ENCODE results near the gene ARSI. TPM values are rescaled to one million over a fixed set of nuclear protein-coding genes. Genes with fewer than 3 reads are reported as not detected.

The ARSI gene
- total and polyA plus RNA-seq, 2 donors (not counting 3 experiments of a cell fraction or from before 2014, with no cell fraction given): 0.17 to 0.20 TPM

- no peak overlapping the region for H3K4me2 ChIP-seq (ENCODE audit: insufficient read depth, low read length)
- H3K4me3 ChIP-seq (replicated peaks in 1 of 3; ENCODE audit: insufficient read depth in 1 of 3, low read depth in 1 of 3, low read length in 3 of 3): no peak overlapping the region
- BruUV-seq (replicated peaks): no TSS peak
- POLR2A ChIA-PET: no interaction called here
- H4K20me1 ChIP-seq (replicated peaks; ENCODE audit: control insufficient read depth, extremely low read depth, insufficient read depth, low read length): no peaks in the 10 kb centered on the region
- H3K4me1 ChIP-seq (ENCODE audit: control insufficient read depth, extremely low read depth, insufficient read depth, low read length): no peaks in the 10 kb centered on the region
- intact Hi-C loops (cut with micrococcal nuclease): no loop called here
- no peaks in the 10 kb centered on the region for H3K9me3 ChIP-seq (replicated peaks; ENCODE audit: control insufficient read depth, insufficient read depth, low read length)
- H3K79me2 ChIP-seq (ENCODE audit: control insufficient read depth, insufficient read depth, low read length): no peaks in the 10 kb centered on the region
- DNase-seq (ENCODE audit: low read depth, low spot score) (no peak), FAIRE-seq (no peak)
- CTCF ChIA-PET: interaction anchor here (1.4 to 1.5 kb wide), 2 partner anchors 11 to 22 kb away, joined by 3 to 4 read pairs; no protein-coding TSS in a partner anchor
- no peak overlapping the region for H3K27ac ChIP-seq (ENCODE audit: insufficient read depth, low read depth, low read length)
- TF ChIP-seq POLR2A (IDR thresholded peaks at IDR 0.05; ENCODE audit: low read depth, low read length) (no peak), POLR2AphosphoS5 (IDR thresholded peaks at IDR 0.05; ENCODE audit: insufficient read depth, low read depth, low read length) (no peak), GATA2 (IDR thresholded peaks at IDR 0.05; ENCODE audit: insufficient read depth, insufficient read length, low read depth, low read length) (no peak)
- peaks cover 2 to 6% of the 10 kb centered on the region in 2 experiments for H3K27me3 ChIP-seq (ENCODE audit: control insufficient read depth in 2 of 2, insufficient read depth in 2 of 2, low read length in 2 of 2)
- no peak overlapping the region for H3K9ac ChIP-seq (replicated peaks; ENCODE audit: extremely low read depth, insufficient read depth, low read length)
- H3K9me1 ChIP-seq (replicated peaks; ENCODE audit: control insufficient read depth, extremely low read depth, insufficient read depth, low read length): no peaks in the 10 kb centered on the region
- no peaks in the 10 kb centered on the region for H3K36me3 ChIP-seq (ENCODE audit: control insufficient read depth in 2 of 2, extremely low read depth in 1 of 2, insufficient read depth in 2 of 2, low read length in 2 of 2)
- no peak overlapping the region for H2AFZ ChIP-seq (ENCODE audit: low read depth, low read length)
- dilution Hi-C loops (cut with MboI; ENCODE audit: extremely low pct_ligation_motif_present, low sequenced_read_pairs): no loop called here
These were observed 25.8 kb upstream of the ARSI start for GRCh38 chr5:150328515-150328914.

- H3K4me3 ChIP-seq (replicated peaks in 1 of 3; ENCODE audit: insufficient read depth in 1 of 3, low read depth in 1 of 3, low read length in 3 of 3): no peak overlapping the region
- no peak for TF ChIP-seq JUN (IDR thresholded peaks at IDR 0.05; ENCODE audit: borderline replicate concordance, insufficient read depth, insufficient read length, low read depth)
- TF ChIP-seq MYC (IDR thresholded peaks at IDR 0.05; ENCODE audit: low read depth, low read length): no peak
- no peak for TF ChIP-seq POLR2A (IDR thresholded peaks at IDR 0.05; ENCODE audit: low read depth, low read length)
- TF ChIP-seq CTCF (IDR thresholded peaks at IDR 0.05; ENCODE audit: extremely low read depth in 1 of 2, insufficient read depth in 1 of 2, low read depth in 1 of 2, low read length in 2 of 2): no peak
- TF ChIP-seq MAX (IDR thresholded peaks at IDR 0.05; ENCODE audit: insufficient read depth, insufficient read length): no peak
- no peak for TF ChIP-seq POLR2AphosphoS5 (IDR thresholded peaks at IDR 0.05; ENCODE audit: insufficient read depth, low read depth, low read length)
- no peak for TF ChIP-seq GATA2 (IDR thresholded peaks at IDR 0.05; ENCODE audit: insufficient read depth, insufficient read length, low read depth, low read length)
- no peak for TF ChIP-seq FOS (IDR thresholded peaks at IDR 0.05; ENCODE audit: borderline replicate concordance, insufficient read depth, low read length)
- TF ChIP-seq EZH2 (IDR thresholded peaks at IDR 0.05; ENCODE audit: borderline replicate concordance, low read depth, low read length, severe bottlenecking): no peak
- H3K4me2 ChIP-seq (ENCODE audit: insufficient read depth, low read length): no peak overlapping the region
- intact Hi-C loops (cut with micrococcal nuclease): no loop called here
- dilution Hi-C loops (cut with MboI; ENCODE audit: extremely low pct_ligation_motif_present, low sequenced_read_pairs): no loop called here
- no peaks in the 10 kb centered on the region for H3K79me2 ChIP-seq (ENCODE audit: control insufficient read depth, insufficient read depth, low read length)
- no peak for DNase-seq (ENCODE audit: low read depth, low spot score)
- H3K9me1 ChIP-seq (replicated peaks; ENCODE audit: control insufficient read depth, extremely low read depth, insufficient read depth, low read length): no peaks in the 10 kb centered on the region
- H3K27ac ChIP-seq (ENCODE audit: insufficient read depth, low read depth, low read length): no peak overlapping the region
- FAIRE-seq: no peak
- BruUV-seq (replicated peaks): no TSS peak
- H3K9ac ChIP-seq (replicated peaks; ENCODE audit: extremely low read depth, insufficient read depth, low read length): no peak overlapping the region
- H2AFZ ChIP-seq (ENCODE audit: low read depth, low read length): no peak overlapping the region
- CTCF ChIA-PET: no interaction called here
- no peaks in the 10 kb centered on the region for H4K20me1 ChIP-seq (replicated peaks; ENCODE audit: control insufficient read depth, extremely low read depth, insufficient read depth, low read length)
- no peaks in the 10 kb centered on the region for H3K4me1 ChIP-seq (ENCODE audit: control insufficient read depth, extremely low read depth, insufficient read depth, low read length)
- no peaks in the 10 kb centered on the region for H3K9me3 ChIP-seq (replicated peaks; ENCODE audit: control insufficient read depth, insufficient read depth, low read length)
- peaks cover 2 to 6% of the 10 kb centered on the region in 2 experiments for H3K27me3 ChIP-seq (ENCODE audit: control insufficient read depth in 2 of 2, insufficient read depth in 2 of 2, low read length in 2 of 2)
- POLR2A ChIA-PET: no interaction called here
- H3K36me3 ChIP-seq (ENCODE audit: control insufficient read depth in 2 of 2, extremely low read depth in 1 of 2, insufficient read depth in 2 of 2, low read length in 2 of 2): no peaks in the 10 kb centered on the region
These were observed 24.4 kb upstream of the ARSI start for GRCh38 chr5:150327139-150327538.

Data from endothelial cell of umbilical vein (primary cell).